Measurements from ENCODE around the gene GRIK1.

GRIK1 gene

GRCh38 chr21:29514652-29515247 is 425.0 kb downstream of the GRIK1 start:
- H3K36me3 Mint-ChIP-seq: peaks cover 42% of the 10 kb centered on the region
- H3K4me1 Mint-ChIP-seq (ENCODE audit: low read depth): no peaks in the 10 kb centered on the region
- H3K9me3 Mint-ChIP-seq (ENCODE audit: low read depth): peaks cover 19% of the 10 kb centered on the region
- H3K27me3 Mint-ChIP-seq: no peaks in the 10 kb centered on the region
- no peak overlapping the region for H3K27ac Mint-ChIP-seq
- H3K4me3 Mint-ChIP-seq: no peak overlapping the region

GRCh38 chr21:29513535-29513934 is 426.3 kb downstream of the GRIK1 start:
- H3K27ac Mint-ChIP-seq: no peak overlapping the region
- H3K27me3 Mint-ChIP-seq: no peaks in the 10 kb centered on the region
- H3K9me3 Mint-ChIP-seq (ENCODE audit: low read depth): peaks cover 19% of the 10 kb centered on the region
- no peaks in the 10 kb centered on the region for H3K4me1 Mint-ChIP-seq (ENCODE audit: low read depth)
- H3K4me3 Mint-ChIP-seq: no peak overlapping the region
- peaks cover 39% of the 10 kb centered on the region for H3K36me3 Mint-ChIP-seq

GRCh38 chr21:29511096-29511495 is 428.7 kb downstream of the GRIK1 start:
- Mint-ChIP-seq H3K27ac (no peak overlapping the region), H3K9me3 (ENCODE audit: low read depth) (peaks cover 19% of the 10 kb centered on the region), H3K36me3 (peaks cover 42% of the 10 kb centered on the region), H3K4me1 (ENCODE audit: low read depth) (no peaks in the 10 kb centered on the region), H3K27me3 (no peaks in the 10 kb centered on the region), H3K4me3 (no peak overlapping the region)

GRCh38 chr21:29509121-29509520 is 430.7 kb downstream of the GRIK1 start:
- Mint-ChIP-seq H3K4me3 (no peak overlapping the region), H3K9me3 (ENCODE audit: low read depth) (peaks cover 7% of the 10 kb centered on the region), H3K27ac (no peak overlapping the region), H3K27me3 (no peaks in the 10 kb centered on the region), H3K36me3 (peaks cover 31% of the 10 kb centered on the region), H3K4me1 (ENCODE audit: low read depth) (no peaks in the 10 kb centered on the region)

GRCh38 chr21:29508301-29508700 is 431.5 kb downstream of the GRIK1 start:
- H3K9me3 Mint-ChIP-seq (ENCODE audit: low read depth): no peaks in the 10 kb centered on the region
- no peak overlapping the region for H3K4me3 Mint-ChIP-seq
- peaks cover 26% of the 10 kb centered on the region for H3K36me3 Mint-ChIP-seq
- no peaks in the 10 kb centered on the region for H3K4me1 Mint-ChIP-seq (ENCODE audit: low read depth)
- H3K27ac Mint-ChIP-seq: no peak overlapping the region
- H3K27me3 Mint-ChIP-seq: no peaks in the 10 kb centered on the region

GRCh38 chr21:29506947-29507346 is 432.8 kb downstream of the GRIK1 start:
- H3K4me3 Mint-ChIP-seq: no peak overlapping the region
- H3K27ac Mint-ChIP-seq: no peak overlapping the region
- H3K9me3 Mint-ChIP-seq (ENCODE audit: low read depth): no peaks in the 10 kb centered on the region
- H3K27me3 Mint-ChIP-seq: no peaks in the 10 kb centered on the region
- H3K36me3 Mint-ChIP-seq: peaks cover 25% of the 10 kb centered on the region
- no peaks in the 10 kb centered on the region for H3K4me1 Mint-ChIP-seq (ENCODE audit: low read depth)

- H3K4me3 Mint-ChIP-seq: no peak overlapping the region
- no peaks in the 10 kb centered on the region for H3K27me3 Mint-ChIP-seq
- no peaks in the 10 kb centered on the region for H3K4me1 Mint-ChIP-seq (ENCODE audit: low read depth)
- no peak overlapping the region for H3K27ac Mint-ChIP-seq
- peaks cover 27% of the 10 kb centered on the region for H3K36me3 Mint-ChIP-seq
- H3K9me3 Mint-ChIP-seq (ENCODE audit: low read depth): no peaks in the 10 kb centered on the region
Observed at GRCh38 chr21:29506214-29506613, 433.6 kb downstream of the GRIK1 start.

GRCh38 chr21:29504751-29505321 is 435.0 kb downstream of the GRIK1 start:
- H3K4me3 Mint-ChIP-seq: no peak overlapping the region
- H3K4me1 Mint-ChIP-seq (ENCODE audit: low read depth): no peaks in the 10 kb centered on the region
- H3K9me3 Mint-ChIP-seq (ENCODE audit: low read depth): no peaks in the 10 kb centered on the region
- no peak overlapping the region for H3K27ac Mint-ChIP-seq
- H3K27me3 Mint-ChIP-seq: no peaks in the 10 kb centered on the region
- peaks cover 18% of the 10 kb centered on the region for H3K36me3 Mint-ChIP-seq

- no peak overlapping the region for H3K4me3 Mint-ChIP-seq
Observed at GRCh38 chr21:29501451-29501850, 438.3 kb downstream of the GRIK1 start.

GRCh38 chr21:29499734-29500343 is 440.0 kb downstream of the GRIK1 start:
- H3K4me3 Mint-ChIP-seq: no peak overlapping the region
- H3K9me3 Mint-ChIP-seq (ENCODE audit: low read depth): peaks cover 18% of the 10 kb centered on the region
- H3K27me3 Mint-ChIP-seq: no peaks in the 10 kb centered on the region
- no peak overlapping the region for H3K27ac Mint-ChIP-seq
- peaks cover 36% of the 10 kb centered on the region for H3K36me3 Mint-ChIP-seq
- peaks cover 6% of the 10 kb centered on the region for H3K4me1 Mint-ChIP-seq (ENCODE audit: low read depth)

More at GRCh38 chr21:29501451-29501850, 438.3 kb downstream of the GRIK1 start:
- Mint-ChIP-seq H3K36me3 (peaks cover 27% of the 10 kb centered on the region), H3K9me3 (ENCODE audit: low read depth) (peaks cover 13% of the 10 kb centered on the region), H3K27ac (no peak overlapping the region), H3K4me1 (ENCODE audit: low read depth) (peaks cover 6% of the 10 kb centered on the region), H3K27me3 (no peaks in the 10 kb centered on the region)

- no peak overlapping the region for H3K27ac Mint-ChIP-seq
- H3K4me1 Mint-ChIP-seq (ENCODE audit: low read depth): peaks cover 6% of the 10 kb centered on the region
- peaks cover 35% of the 10 kb centered on the region for H3K36me3 Mint-ChIP-seq
- no peak overlapping the region for H3K4me3 Mint-ChIP-seq
- H3K27me3 Mint-ChIP-seq: no peaks in the 10 kb centered on the region
- H3K9me3 Mint-ChIP-seq (ENCODE audit: low read depth): peaks cover 18% of the 10 kb centered on the region
Observed at GRCh38 chr21:29499229-29499628, 440.6 kb downstream of the GRIK1 start.

GRCh38 chr21:29496337-29496736 is 443.5 kb downstream of the GRIK1 start:
- peaks cover 18% of the 10 kb centered on the region for H3K9me3 Mint-ChIP-seq (ENCODE audit: low read depth)
- H3K36me3 Mint-ChIP-seq: peaks cover 38% of the 10 kb centered on the region
- peaks cover 6% of the 10 kb centered on the region for H3K4me1 Mint-ChIP-seq (ENCODE audit: low read depth)
- no peak overlapping the region for H3K27ac Mint-ChIP-seq
- no peaks in the 10 kb centered on the region for H3K27me3 Mint-ChIP-seq
- no peak overlapping the region for H3K4me3 Mint-ChIP-seq

- Mint-ChIP-seq H3K36me3 (peaks cover 18% of the 10 kb centered on the region), H3K9me3 (ENCODE audit: low read depth) (no peaks in the 10 kb centered on the region), H3K4me3 (no peak overlapping the region), H3K27ac (no peak overlapping the region), H3K27me3 (no peaks in the 10 kb centered on the region), H3K4me1 (ENCODE audit: low read depth) (no peaks in the 10 kb centered on the region)
Observed at GRCh38 chr21:29490016-29490415, 449.8 kb downstream of the GRIK1 start.

- Mint-ChIP-seq H3K4me3 (no peak overlapping the region), H3K36me3 (peaks cover 22% of the 10 kb centered on the region), H3K9me3 (ENCODE audit: low read depth) (no peaks in the 10 kb centered on the region), H3K4me1 (ENCODE audit: low read depth) (no peaks in the 10 kb centered on the region), H3K27ac (no peak overlapping the region), H3K27me3 (no peaks in the 10 kb centered on the region)
Observed at GRCh38 chr21:29487154-29487553, 452.6 kb downstream of the GRIK1 start.

Measured in activated naive CD8-positive, alpha-beta T cell (primary cell).